HG02678 (cell line): ENCODE results near the gene SCO1.
"Not testable (repeated sequence)": the region's sequence is repeated elsewhere in the genome, so short reads cannot be mapped to it uniquely, and the experiment has no call there.

ENCODE experiments used
- ATAC-seq: cut with Tn5 transposase; IDR thresholded peaks from one replicate; pipeline ENCODE4 v1.9.1; 2021; ENCODE audit warnings: mild to moderate bottlenecking, moderate library complexity; ENCODE audit not compliant: unreplicated experiment

The SCO1 gene

DNA sequence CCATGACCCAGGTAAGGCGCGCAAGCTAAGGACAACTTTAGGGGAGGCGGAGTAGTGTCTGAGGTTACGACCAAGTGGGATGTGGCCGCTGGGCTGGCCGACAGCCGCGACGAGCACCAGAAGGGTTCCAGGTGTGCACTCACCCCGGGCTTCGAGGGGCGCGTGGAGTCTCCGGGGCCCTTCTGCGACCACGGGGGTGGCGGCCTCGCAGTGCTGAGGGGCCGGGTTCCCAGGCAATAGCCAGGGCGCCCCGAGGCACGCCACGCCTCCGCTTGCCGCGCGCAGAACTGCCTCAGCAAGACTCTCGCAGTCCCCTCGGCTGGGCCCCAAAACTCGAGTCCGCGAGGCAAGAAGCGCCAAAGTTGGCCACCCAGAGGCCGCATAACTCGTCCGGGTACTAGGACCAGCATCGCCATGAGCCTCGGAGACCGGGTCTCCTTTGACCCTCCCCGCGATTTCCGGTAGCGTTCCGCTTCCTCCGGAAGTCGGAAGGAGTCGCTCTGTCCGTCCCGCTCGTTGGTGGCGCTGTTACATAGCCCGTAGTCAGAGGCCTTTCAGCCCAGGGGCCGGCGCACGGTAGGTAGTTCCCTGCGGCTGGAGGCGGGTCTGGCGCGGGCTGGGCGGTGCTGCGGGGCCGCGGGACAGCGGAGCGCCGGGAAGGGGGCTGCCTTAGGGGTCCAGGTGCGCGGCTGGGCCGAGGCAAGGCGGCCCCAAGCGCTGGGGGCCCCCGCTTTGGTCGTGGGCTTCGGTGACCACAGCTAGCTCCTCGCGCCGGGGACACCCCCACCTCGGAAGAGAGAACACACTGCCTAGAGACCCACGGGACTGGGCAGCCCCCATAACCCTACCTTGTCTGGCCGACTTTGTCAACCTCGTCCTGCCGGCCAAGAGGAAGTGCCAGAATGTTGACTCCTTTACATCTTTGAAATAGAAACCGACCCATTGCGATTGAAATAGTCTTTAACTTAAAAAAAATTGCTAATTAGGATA is at the start of gene SCO1, which contains the start of gene ADPRM:
Gene SCO1, minus strand, starts transcription at position 442 of the 990 bp plus-strand sequence. Its CDS starts 26 bp downstream, at position 416.
Gene ADPRM, plus strand, starts transcription at position 503 of the 990 bp plus-strand sequence. CDS start 7,333 bp downstream, outside the sequence.
- peak; percentile 94 for ATAC-seq

DNA sequence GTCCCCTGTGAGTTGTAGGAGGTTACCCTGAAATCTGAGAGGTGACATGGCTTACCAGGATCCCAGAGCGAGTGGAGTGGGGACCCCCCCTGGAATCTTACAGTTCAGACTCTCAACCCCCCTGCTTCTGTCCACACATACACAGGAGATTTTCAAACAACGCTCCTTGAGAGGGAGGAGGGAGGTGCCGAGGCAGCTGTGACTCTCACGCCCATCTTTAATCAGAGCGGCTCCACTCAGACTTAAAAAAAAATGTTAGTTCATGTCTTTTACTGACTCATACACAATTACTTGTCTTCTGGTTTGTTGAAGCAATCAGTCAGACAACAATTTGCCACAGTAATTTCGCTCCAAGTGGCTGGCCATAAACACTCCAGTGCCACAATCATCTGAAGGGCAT is 47.9 kb upstream of the SCO1 start:
- ATAC-seq = no peak

DNA sequence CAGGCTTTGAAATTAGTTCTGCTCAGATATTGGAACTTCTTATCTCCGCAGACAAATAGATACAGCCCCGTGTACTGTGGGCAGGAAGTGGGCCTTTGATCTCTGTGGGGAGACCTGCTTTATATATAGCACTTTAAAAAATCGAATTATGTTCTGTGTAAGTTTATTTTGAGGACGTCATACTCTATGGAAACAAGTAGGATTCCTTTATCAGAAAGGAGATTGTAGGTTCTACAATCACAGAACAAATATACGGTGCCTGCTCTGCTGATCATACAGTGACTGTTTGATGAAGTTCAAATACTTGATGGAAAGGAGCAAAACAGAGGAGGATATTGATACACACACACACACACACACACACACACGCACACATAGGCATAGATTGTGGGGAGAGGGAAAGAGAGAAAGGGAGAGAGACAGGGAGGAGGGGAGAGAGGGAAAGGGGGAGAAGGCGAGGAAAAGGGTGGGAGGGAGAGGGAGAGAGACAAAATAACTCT is 47.2 kb upstream of the SCO1 start:
- ATAC-seq = no peak

DNA sequence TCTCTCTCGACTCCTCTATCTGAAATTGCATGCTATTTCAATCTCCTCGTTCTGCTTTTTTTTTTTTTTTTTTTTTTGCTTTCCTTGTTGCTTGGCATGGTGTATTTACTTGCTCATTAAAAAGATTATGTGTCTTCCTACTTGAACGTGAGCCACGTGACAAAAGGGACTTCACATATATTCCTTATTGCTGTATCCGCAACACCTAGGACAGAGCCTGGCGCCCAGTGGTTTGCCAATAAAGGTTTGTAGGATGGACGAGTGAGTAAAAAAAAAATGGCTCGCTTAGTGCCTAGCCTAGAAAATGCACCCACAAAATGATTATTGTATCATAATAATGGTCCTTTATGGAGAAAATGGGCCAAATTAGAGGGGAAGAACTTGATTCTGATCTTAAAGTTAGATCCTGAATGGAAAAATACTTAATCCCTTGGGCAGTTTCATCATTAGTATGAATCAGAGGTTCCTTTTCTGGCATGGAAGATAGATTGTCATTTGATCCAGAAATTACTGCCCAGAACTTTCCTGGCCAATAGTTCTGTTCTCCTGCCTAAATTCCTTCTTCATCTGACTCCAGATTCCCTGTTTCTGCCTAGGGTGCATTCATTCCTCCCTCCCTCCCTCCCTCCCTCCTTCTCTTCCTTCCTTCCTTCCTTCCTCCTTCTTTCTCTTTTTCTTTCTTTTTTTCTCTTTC is 46.1 kb upstream of the SCO1 start:
- ATAC-seq = no peak

DNA sequence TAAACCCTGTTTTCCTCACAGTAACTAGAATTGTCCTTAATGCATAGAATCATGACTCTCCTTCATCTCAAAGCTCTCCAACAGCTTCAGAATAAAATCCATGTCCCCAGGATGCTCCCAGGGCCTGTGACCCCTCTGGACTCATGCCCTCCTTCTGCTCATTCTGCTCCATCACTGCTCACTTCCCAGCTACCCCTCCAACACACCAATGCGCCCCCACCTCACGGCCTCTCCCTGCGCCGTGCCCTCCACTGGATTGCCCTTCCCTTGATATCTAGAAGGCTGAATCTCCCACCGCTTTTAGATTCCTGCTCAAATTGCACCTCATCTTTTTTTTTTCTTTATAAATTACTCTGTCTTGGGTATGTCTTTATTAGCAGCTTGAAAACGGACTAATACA is 45.1 kb upstream of the SCO1 start:
- ATAC-seq = no peak

DNA sequence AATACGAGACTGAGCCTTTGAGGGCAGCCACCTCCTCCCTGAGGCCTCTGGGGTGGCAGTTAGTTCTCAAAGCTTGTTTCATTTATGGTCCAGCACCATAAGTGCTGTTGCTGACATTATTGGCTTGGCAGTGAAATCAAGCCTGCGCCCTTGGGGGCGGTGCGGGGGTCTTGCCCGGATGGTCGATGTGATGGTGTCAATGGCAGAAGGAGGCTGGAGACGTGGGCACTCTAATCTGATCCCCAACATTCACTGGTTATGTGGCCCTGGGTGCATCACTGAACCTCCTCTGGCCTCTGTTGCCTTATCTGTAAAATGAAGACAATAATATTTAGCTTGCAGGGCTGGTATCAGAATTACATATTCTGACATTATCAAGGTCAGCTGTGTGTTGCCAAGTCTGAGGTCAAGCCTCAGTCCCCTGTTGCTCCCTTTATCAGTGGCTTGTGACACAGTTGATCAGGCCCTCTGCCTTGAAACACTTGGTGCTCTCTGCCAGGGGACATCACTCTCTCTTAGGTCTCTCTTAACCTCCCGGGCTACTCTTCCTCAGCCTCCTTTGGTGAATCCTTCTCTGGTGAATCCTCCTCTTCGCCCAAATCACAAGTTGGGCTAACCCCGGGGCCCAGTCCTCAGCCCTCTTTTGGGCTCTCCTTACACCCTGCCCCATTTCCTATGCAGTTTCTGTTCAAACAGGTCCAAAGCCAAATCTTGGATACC is 44.2 kb upstream of the SCO1 start:
- ATAC-seq = no peak

DNA sequence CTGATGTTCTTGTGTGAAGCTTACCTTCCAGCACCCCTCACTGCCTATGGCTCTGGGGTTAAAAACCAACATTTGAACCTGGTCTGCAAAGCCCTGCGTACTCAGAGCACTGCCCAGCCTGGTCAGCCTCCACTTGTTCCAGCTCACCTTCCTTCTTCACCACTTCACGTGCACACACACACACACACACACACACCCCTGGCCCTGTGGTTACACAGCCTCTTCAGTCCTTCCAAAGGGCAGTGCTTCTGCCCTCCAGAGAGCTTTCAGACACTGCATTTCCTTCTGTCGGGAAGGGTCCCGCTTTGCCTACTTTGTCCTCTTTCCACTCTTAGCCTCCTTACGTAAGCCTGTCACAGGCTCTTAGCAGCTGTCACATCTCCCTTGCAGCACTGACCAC is 42.1 kb upstream of the SCO1 start:
- ATAC-seq = no peak

DNA sequence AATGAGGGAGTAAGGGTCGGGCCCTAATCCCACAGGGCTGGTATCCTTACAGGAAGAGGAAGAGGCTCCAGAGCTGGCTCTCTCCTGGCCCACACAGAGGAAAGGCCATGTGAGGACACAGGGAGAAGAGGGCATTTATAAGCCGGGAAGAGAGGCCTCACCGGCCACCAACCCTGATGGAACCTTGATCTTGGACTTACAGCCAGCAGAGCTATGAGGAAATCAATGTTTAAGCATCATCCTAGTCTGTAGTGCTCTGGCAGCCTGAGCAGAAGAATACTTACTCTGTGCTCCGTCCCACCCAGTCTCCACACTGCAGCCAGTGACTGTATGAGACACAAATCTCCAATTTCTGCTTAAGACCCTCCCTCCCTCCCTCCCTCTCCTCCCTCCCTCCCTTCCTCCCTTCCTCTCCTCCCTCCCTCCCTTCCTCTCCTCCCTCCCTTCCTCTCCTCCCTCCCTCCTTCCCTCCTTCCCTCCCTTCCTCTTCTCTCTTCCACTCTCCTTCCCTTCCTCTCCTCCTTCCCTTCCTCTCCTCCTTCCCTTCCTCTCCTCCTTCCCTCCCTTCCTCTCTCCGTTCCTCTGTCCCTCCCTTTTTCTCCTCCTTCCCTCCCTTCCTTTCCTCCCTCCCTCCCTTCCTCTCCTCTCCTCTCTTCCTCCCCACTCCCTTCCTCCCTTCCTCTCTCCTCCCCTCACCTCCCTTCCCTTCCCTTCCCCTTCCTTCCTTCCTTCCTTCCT is 41.4 kb upstream of the SCO1 start:
- no peak for ATAC-seq

DNA sequence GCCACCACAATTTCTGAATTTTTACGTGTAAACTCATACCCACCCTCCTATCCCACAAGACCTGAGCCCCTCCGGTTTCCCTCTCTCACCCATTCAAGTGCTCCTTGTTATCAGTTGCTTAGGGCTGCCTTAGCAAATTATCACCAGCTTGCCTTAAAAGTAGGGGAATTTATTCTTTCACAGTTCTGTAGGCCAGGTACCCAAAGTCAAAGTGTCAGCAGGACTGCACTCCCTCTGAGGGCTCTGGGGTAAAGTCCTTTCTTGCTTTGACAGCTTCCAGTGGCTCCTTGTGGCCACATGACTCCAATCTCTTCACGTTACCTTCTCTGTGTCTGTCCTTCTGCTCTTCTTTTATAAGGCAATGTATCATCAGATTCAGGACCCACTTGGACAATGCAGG is 40.4 kb upstream of the SCO1 start:
- no peak for ATAC-seq

DNA sequence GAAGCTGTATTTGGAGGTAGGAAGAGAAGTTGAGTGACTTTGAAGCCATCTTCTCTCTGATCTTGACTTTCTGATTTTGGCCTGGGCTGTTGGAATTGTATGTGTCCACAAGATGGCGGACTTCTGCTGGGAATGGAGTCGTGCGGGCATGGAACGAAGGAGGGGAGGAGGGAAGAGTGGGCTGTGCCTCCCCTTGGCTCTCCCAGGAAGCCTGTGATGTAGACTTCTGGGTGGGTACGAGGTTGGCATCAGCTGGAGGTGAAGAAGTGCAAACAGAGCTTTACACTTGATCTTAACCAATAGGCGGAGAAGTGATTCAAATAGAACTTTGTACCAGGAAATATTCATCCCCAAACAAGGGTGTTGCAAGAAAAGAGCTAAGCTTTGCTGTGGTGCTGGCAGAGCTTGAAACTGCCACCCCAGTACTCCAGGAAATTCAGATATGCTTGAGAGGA is 39.9 kb upstream of the SCO1 start:
- ATAC-seq = no peak

DNA sequence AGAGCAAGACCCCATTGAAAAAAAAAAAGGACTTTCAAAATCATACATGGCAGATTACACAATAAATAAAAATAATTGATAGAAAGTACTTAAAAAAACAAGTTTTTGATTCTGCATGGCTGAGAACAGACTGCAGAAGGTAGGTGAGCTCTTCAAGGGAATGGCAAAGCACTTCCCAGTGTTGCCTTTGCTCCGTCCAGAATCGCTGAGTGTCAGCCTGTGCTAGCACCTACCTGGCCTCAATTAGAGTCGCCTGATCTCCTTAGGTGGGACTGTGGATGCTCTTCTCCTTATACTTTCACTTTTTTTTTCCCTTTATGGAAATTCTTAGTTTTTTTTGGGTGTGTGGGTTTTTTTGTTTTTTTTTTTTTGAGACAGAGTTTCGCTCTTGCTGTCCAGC is 38.5 kb upstream of the SCO1 start:
- ATAC-seq = no peak

DNA sequence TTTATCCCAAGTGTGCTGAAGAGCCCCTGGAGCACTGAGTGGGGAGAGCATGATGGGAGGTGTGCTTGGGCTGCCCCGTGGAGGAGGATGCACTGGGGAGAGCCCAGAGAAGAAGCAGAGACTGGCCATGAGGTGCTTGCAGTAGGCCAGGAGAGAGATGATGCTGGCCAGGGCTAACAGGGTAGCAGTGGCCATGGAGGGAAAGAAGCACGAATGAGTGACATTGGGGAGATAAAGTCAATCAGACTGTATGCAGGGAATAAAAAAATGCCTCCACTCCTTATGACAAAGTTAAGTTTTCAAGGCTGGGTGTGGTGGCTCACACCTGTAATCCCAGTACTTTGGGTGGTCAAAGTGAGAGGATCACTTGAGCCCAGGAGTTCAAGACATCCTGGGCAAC is 37.9 kb upstream of the SCO1 start:
- no peak for ATAC-seq

DNA sequence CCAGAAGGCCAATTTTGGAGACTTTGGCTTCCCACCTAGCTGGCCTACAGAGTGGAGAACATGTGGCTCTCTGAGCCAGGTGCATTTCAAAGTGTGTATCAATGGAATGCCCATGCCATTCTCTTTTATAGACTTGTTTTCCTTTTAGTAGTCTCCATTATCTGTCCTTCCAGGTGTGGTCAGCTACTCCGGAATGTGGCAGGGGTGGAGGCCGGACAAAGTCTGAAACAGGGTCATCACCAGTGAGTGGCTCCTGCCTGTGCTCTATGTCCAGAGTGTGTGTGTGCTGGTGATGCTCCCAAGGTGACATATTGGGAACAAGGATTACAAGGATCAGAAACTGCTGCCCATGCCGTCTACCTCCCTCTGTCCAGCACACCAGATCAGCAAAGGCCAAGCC is 36.3 kb upstream of the SCO1 start:
- ATAC-seq = no peak

DNA sequence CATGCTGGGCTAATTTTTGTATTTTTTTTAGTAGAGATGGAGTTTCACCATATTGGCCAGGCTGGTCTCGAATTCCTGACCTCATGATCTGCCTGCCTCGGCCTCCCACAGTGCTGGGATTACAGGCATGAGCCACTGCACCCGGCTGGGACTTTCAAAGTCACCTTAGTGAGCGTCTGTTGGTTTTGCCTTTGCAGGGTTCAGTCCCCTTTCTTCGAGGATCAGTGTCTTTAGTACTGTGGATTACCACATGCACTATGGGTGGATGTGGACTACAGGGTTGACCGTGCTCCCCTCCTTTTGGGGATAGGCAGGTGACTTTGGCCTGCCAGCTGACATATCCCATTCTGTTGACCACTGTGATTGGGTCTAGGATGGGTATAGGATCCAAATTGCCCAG is 34.8 kb upstream of the SCO1 start:
- ATAC-seq = not testable (repeated sequence)

DNA sequence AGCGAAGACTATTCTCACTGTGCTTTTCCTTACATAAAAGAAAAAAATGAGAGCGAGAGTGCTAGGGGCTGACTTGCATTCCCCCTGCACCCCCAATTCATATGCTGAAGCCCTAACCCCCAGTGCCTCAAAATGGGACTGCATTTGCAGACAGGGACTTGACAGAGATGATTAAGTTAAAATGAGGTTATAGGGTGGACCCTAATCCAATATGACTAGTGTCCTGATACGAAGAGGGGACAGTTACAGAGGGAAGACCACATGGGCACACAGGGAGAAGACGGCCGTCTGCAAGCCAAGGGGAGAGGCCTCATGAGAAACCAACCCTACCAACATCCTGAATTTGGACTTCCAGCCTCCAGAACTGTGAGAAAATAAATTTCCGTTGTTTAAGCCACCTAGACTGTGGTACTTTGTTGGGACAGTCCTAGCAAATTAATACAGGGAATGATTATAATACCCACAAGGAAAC is 34.1 kb upstream of the SCO1 start:
- ATAC-seq = no peak

DNA sequence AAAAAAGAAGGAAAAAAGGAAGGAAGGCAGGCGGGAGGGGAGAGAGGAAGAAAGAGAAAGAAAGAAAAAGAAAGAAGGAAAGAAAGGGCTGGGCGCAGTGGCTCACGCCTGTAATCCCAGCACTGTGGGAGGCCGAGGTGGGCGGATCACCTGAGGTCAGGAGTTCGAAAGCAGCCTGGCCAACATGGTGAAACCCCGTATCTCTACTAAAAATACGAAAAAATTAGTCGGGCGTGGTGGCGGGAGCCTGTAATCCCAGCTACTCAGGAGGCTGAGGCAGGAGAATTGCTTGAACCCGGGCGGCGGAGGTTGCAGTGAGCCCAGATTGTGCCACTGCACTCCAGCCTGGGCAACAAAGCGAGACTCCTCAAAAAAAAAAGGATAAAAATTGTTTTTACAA is 32.9 kb upstream of the SCO1 start:
- not testable (repeated sequence) for ATAC-seq

DNA sequence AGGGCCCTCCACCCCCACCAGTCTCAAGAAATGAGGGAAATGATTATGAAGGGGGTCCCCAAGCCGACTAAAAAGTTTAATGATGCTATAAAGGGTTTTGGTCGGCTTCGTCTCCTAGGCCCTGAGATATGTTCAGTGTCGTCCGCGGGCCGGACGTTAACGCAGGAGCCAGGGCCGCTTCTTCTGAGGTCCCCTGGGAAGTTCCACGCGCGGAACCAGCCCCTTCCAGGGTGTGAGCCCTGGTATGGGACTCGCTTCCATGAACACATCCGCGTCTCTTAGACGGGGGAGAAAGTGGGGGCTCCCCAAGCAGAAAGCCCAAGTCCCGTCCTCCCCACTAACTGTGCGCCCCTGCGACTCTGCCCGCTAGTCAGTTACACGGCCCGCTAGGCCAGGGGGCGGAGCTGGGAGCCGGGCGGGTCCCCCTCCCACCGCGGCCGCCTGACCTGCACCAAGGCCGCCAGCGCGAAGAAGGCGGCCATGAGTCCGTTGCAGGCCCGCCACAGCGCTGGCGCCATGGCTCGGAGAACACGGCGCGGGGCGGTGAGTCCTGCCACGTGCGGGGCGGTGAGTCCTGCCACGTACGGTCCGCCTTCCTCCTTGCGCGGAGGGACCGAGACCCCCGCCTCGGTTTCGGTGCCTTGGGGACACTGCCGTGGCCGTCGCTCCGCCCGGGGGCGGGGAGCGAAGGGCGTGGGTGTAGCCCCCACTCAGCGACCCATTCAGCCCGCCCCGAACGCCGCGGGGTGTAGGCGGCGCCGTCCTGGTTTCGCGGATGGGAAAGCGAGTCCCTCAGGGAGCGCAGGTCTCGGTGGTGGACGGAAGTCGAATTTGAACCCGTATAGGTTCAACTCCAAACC is 32.2 kb upstream of the SCO1 start, which contains the start of gene TMEM220:
Gene TMEM220, minus strand, starts transcription at position 690 of the 860 bp plus-strand sequence. Its CDS starts 172 bp downstream, at position 518.
- peak; percentile 84 for ATAC-seq

DNA sequence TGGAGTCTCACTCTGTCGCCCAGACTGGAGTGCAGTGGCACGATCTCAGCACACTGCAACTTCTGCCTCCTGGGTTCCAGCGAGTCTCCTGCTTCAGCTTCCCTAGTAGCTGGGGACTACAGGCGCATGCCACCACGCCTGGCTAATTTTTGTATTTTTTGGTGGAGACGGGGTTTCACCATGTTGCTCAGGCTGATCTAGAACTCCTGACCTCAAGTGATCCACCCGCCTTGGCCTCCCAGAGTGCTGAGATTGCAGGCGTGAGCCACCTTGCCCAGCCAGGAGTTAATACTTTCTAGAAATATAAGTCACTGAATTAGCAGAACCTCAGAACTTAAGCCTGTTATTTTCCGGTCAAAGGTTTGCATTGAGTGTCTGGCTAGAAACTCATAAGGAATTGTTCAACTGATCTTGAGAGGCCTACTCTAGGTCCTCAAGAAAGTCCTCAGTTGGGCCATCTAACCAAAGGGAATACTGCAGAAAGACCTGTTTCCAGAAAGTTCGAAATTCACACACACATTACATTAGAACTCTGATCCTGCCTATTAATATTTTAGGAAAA is 31.1 kb upstream of the SCO1 start:
- no peak for ATAC-seq

DNA sequence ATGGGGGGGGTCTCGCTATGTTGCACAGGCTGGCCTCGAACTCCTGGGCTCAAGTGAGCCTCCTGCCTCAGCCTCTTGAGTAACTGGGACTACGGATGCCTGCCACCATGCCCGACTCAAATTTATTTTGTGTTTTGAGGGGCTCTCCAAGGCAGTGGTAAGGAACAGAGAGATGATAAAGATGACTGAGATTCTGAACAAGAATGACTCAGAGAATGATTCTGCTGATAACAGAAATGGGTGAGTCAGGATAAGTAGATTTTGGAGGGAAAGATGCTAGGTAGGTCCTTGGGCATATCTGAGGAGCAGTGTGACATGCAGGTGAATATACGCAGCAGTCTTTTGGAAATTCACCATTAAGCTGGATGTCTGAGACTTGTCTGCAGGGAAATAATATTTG is 29.9 kb upstream of the SCO1 start:
- no peak for ATAC-seq
